ENCODE measurements around the gene SPATA3. TPM values are rescaled to one million over a fixed set of nuclear protein-coding genes. Genes with fewer than 3 reads are reported as not detected.

The SPATA3 gene
- total RNA-seq, 1 donor from 2014 or later, result not detected

GRCh38 chr2:231007286-231008098 is 11.6 kb downstream of the SPATA3 start:
- H3K27ac Mint-ChIP-seq (ENCODE audit: unreplicated experiment), result no peak overlapping the region
- Histone ChIP-seq H3K79me2 (ENCODE audit: insufficient read depth, low read length) (no peaks in the 10 kb centered on the region), H3K9ac (ENCODE audit: low read length) (no peak overlapping the region), H3K4me3 (ENCODE audit: insufficient read depth, low read depth, low read length) (no peak overlapping the region), H3K4me2 (ENCODE audit: low read length) (no peak overlapping the region), H3K27me3 (ENCODE audit: insufficient read depth, low read length) (peaks cover 27% of the 10 kb centered on the region), H3K27ac (ENCODE audit: low read depth, low read length) (no peak overlapping the region), H3K9me3 (ENCODE audit: insufficient read depth, low read depth, low read length) (peaks cover 2% of the 10 kb centered on the region), H4K20me1 (ENCODE audit: insufficient read depth, low read length) (no peaks in the 10 kb centered on the region), H3K4me1 (ENCODE audit: insufficient read depth, low read length) (no peaks in the 10 kb centered on the region), H3K36me3 (ENCODE audit: insufficient read depth, low read length) (no peaks in the 10 kb centered on the region), H2AFZ (ENCODE audit: low read depth, low read length) (no peak overlapping the region)
- DNase-seq (ENCODE audit: low read depth) (no peak), FAIRE-seq (no peak)
- H3K9me3 Mint-ChIP-seq (ENCODE audit: unreplicated experiment), result peaks cover 15% of the 10 kb centered on the region
- TF ChIP-seq EZH2 (IDR thresholded peaks at IDR 0.05; ENCODE audit: insufficient read depth, low read length), result no peak
- TF ChIP-seq CTCF (IDR thresholded peaks at IDR 0.05; ENCODE audit: insufficient read depth, low read depth, low read length), result no peak
- no peaks in the 10 kb centered on the region for H3K36me3 Mint-ChIP-seq (ENCODE audit: low read depth, unreplicated experiment)
- H3K4me3 Mint-ChIP-seq (ENCODE audit: unreplicated experiment), result no peak overlapping the region
- peaks cover 10% of the 10 kb centered on the region for H3K4me1 Mint-ChIP-seq (ENCODE audit: low read depth, unreplicated experiment)
- peaks cover 43% of the 10 kb centered on the region for H3K27me3 Mint-ChIP-seq (ENCODE audit: low read depth, unreplicated experiment)

DNA sequence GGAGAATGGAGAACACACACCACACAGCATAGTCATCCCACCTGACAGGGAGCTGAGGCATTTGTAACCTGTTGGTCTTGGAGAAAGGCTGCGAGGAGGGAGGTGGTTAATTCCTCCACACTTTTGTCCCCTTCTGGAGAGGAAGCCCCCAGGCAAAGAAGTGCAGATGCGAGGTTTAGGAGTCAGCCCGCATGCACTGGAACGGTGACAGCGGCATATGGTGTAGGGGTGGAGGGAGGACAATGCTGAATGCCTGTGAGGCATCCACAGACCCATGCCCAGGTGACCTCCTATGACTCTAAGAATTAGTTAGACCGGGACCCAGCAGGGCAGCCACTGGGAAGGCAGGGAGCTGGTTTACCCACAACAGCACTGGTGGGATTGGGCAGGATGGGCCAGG is 12.2 kb downstream of the SPATA3 start:
- H4K20me1 ChIP-seq (ENCODE audit: insufficient read depth, low read length), result no peaks in the 10 kb centered on the region
- H3K4me3 Mint-ChIP-seq (ENCODE audit: unreplicated experiment), result no peak overlapping the region
- no peaks in the 10 kb centered on the region for H3K36me3 ChIP-seq (ENCODE audit: insufficient read depth, low read length)
- H3K4me1 Mint-ChIP-seq (ENCODE audit: low read depth, unreplicated experiment), result peaks cover 10% of the 10 kb centered on the region
- H3K27me3 ChIP-seq (ENCODE audit: insufficient read depth, low read length), result peaks cover 31% of the 10 kb centered on the region
- H3K4me1 ChIP-seq (ENCODE audit: insufficient read depth, low read length), result no peaks in the 10 kb centered on the region
- no peak overlapping the region for H3K27ac Mint-ChIP-seq (ENCODE audit: unreplicated experiment)
- peaks cover 44% of the 10 kb centered on the region for H3K27me3 Mint-ChIP-seq (ENCODE audit: low read depth, unreplicated experiment)
- no peaks in the 10 kb centered on the region for H3K79me2 ChIP-seq (ENCODE audit: insufficient read depth, low read length)
- H3K9me3 Mint-ChIP-seq (ENCODE audit: unreplicated experiment), result peaks cover 13% of the 10 kb centered on the region
- DNase-seq (ENCODE audit: low read depth), result no peak
- no peak overlapping the region for H3K27ac ChIP-seq (ENCODE audit: low read depth, low read length)
- H3K9ac ChIP-seq (ENCODE audit: low read length), result no peak overlapping the region
- H3K9me3 ChIP-seq (ENCODE audit: insufficient read depth, low read depth, low read length), result peaks cover 2% of the 10 kb centered on the region
- H3K36me3 Mint-ChIP-seq (ENCODE audit: low read depth, unreplicated experiment), result no peaks in the 10 kb centered on the region
- H3K4me3 ChIP-seq (ENCODE audit: insufficient read depth, low read depth, low read length), result no peak overlapping the region
- H2AFZ ChIP-seq (ENCODE audit: low read depth, low read length), result no peak overlapping the region
- H3K4me2 ChIP-seq (ENCODE audit: low read length), result no peak overlapping the region
- no peak for TF ChIP-seq EZH2 (IDR thresholded peaks at IDR 0.05; ENCODE audit: insufficient read depth, low read length)
- no peak for TF ChIP-seq CTCF (IDR thresholded peaks at IDR 0.05; ENCODE audit: insufficient read depth, low read depth, low read length)
- FAIRE-seq, result no peak

All from astrocyte (in vitro differentiated cells and primary cell).